T-cell (primary cell): Measurements from ENCODE around the gene HOXA9. TPM values are rescaled to one million over a fixed set of nuclear protein-coding genes. Genes with fewer than 3 reads are reported as not detected.

Source experiments
- ATAC-seq, 4 experiments: fragments of 200-7000 bp in 3 of 4; fragments of 150-1000 bp in 1 of 4; cut with Tn5 transposase; replicated peaks in 1 of 4; 1 replicate in 3 of 4; 2 replicates in 1 of 4; pipeline ENCODE4 v1.10.0; 2021; ENCODE audit warnings: moderate library complexity in 3 of 4, mild to moderate bottlenecking in 2 of 4, moderate number of reproducible peaks in 1 of 4
- CTCF ChIA-PET, 2 donors: fragments of 300-600 bp; sonication (Branson Sonifier 250); formaldehyde crosslinking; loops; one replicate each; lab custom pipeline; 2022; ENCODE audit warnings: antibody characterized with exemption in 2 of 2; lab: Charles Lee
- POLR2A ChIA-PET, 2 donors: fragments of 300-600 bp; sonication (Branson Sonifier 250); formaldehyde crosslinking; loops; one replicate each; lab custom pipeline; 2022; ENCODE audit warnings: antibody characterized with exemption in 2 of 2; lab: Charles Lee
- DNase-seq, 35 experiments: peaks; one replicate each; pipeline versions ENCODE4 v3.0.0 to v3.0.0-alpha.2; 2013 to 2023
- H3K27ac ChIP-seq: one replicate; pipeline ENCODE4 v1.5.1; 2013; ENCODE audit warnings: low read length
- H3K27me3 ChIP-seq, 2 experiments: replicated peaks in 1 of 2; 1 replicate in 1 of 2; 2 replicates in 1 of 2; pipeline versions ENCODE4 v1.6.1 to v1.7.0; 2013; ENCODE audit warnings: low read length in 1 of 2, mixed read lengths in 1 of 2; ENCODE audit not compliant: control insufficient read depth in 2 of 2, insufficient read depth in 2 of 2; ENCODE audit errors: extremely low read depth in 1 of 2
- H3K36me3 ChIP-seq, 2 donors: 1 replicate in 1 of 2; 2 replicates in 1 of 2; pipeline versions ENCODE4 v1.6.1 to v1.7.0; 2013; ENCODE audit warnings: low read length in 1 of 2; ENCODE audit not compliant: control insufficient read depth in 2 of 2, insufficient read depth in 1 of 2; ENCODE audit errors: extremely low read depth in 1 of 2
- H3K4me1 ChIP-seq, 2 experiments: 1 replicate in 1 of 2; 2 replicates in 1 of 2; pipeline versions ENCODE4 v1.6.1 to v1.7.0; 2013; ENCODE audit warnings: low read length in 2 of 2, mixed read lengths in 1 of 2; ENCODE audit not compliant: insufficient read depth in 2 of 2, control insufficient read depth in 1 of 2; ENCODE audit errors: extremely low read depth in 1 of 2
- H3K4me3 ChIP-seq, 2 donors: 1 replicate in 1 of 2; 2 replicates in 1 of 2; pipeline versions ENCODE4 v1.5.1 to v1.7.0; 2013; ENCODE audit warnings: mild to moderate bottlenecking in 2 of 2, low read length in 1 of 2, moderate library complexity in 1 of 2; ENCODE audit not compliant: control insufficient read depth in 1 of 2; ENCODE audit errors: extremely low read depth in 1 of 2
- H3K9me3 ChIP-seq: 2 replicates; pipeline ENCODE4 v1.7.0; 2013
- H3K27ac Mint-ChIP-seq, 2 donors: one replicate each; pipeline ENCODE4 v1.8.0; 2020 to 2021; ENCODE audit warnings: mild to moderate bottlenecking in 2 of 2, mixed read lengths in 2 of 2
- H3K27me3 Mint-ChIP-seq, 2 donors: one replicate each; pipeline ENCODE4 v1.8.0; 2021 to 2022; ENCODE audit warnings: mixed read lengths in 2 of 2
- H3K36me3 Mint-ChIP-seq: one replicate; pipeline ENCODE4 v1.8.0; 2021; ENCODE audit warnings: mixed read lengths
- H3K4me1 Mint-ChIP-seq, 3 donors: one replicate each; pipeline ENCODE4 v1.8.0; 2020 to 2022; ENCODE audit warnings: mixed read lengths in 3 of 3, mild to moderate bottlenecking in 1 of 3
- H3K4me3 Mint-ChIP-seq, 3 donors: one replicate each; pipeline ENCODE4 v1.8.0; 2020 to 2022; ENCODE audit warnings: mild to moderate bottlenecking in 3 of 3, mixed read lengths in 3 of 3, moderate library complexity in 3 of 3
- H3K9me3 Mint-ChIP-seq, 3 donors: one replicate each; pipeline ENCODE4 v1.8.0; 2020 to 2022; ENCODE audit warnings: mixed read lengths in 3 of 3
- WGBS: methylation state at CpG from one replicate; pipeline ENCODE4 v1.1.5; 2013; ENCODE audit warnings: missing lambda C conversion rate; ENCODE audit not compliant: insufficient coverage; 5-methylcytosine and 5-hydroxymethylcytosine counted together
- total RNA-seq, 35 experiments: library from RNA in 6 of 35; stranded (reverse) in 6 of 35; fragments of 120-200 nt in 1 of 35; gene quantifications; one replicate each; pipeline versions ENCODE4 v1.2.1 to v1.2.4 and lab custom pipeline; 2013 to 2026

Gene HOXA9
- total RNA-seq, 5 donors from 2014 or later (not counting 1 experiment from before 2014, with no cell fraction given), result 0.57 to 0.95 (median 0.79) TPM

GRCh38 chr7:27123477-27124053, 41.8 kb downstream of the HOXA9 start:
- WGBS, result 98% methylated on average over 9 of the region's 26 CpGs
- H3K9me3 Mint-ChIP-seq, result no peaks in the 10 kb centered on the region
- peaks cover 4 to 37% of the 10 kb centered on the region in 2 donors for H3K27me3 Mint-ChIP-seq
- POLR2A ChIA-PET, result no interaction called here
- no peak overlapping the region for H3K4me3 ChIP-seq
- H3K27ac Mint-ChIP-seq, result no peak overlapping the region
- peaks cover 0 to 25% of the 10 kb centered on the region in 2 experiments for H3K27me3 ChIP-seq
- H3K36me3 ChIP-seq, result no peaks in the 10 kb centered on the region
- CTCF ChIA-PET, result no interaction called here
- H3K27ac ChIP-seq, result no peak overlapping the region
- no peak overlapping the region for H3K4me3 Mint-ChIP-seq
- no peaks in the 10 kb centered on the region for H3K36me3 Mint-ChIP-seq
- no peak for ATAC-seq
- no peaks in the 10 kb centered on the region for H3K4me1 ChIP-seq
- no peaks in the 10 kb centered on the region for H3K4me1 Mint-ChIP-seq
- DNase-seq, result no peak
- no peaks in the 10 kb centered on the region for H3K9me3 ChIP-seq

- no peak overlapping the region for H3K4me3 Mint-ChIP-seq
- CTCF ChIA-PET, result no interaction called here
- no peaks in the 10 kb centered on the region for H3K9me3 Mint-ChIP-seq
- peaks cover 0 to 28% of the 10 kb centered on the region in 2 experiments for H3K27me3 ChIP-seq
- H3K36me3 Mint-ChIP-seq, result no peaks in the 10 kb centered on the region
- H3K27me3 Mint-ChIP-seq, result peaks cover 4 to 37% of the 10 kb centered on the region in 2 donors
- H3K36me3 ChIP-seq, result no peaks in the 10 kb centered on the region
- H3K27ac ChIP-seq, result no peak overlapping the region
- no peak overlapping the region for H3K27ac Mint-ChIP-seq
- no peaks in the 10 kb centered on the region for H3K9me3 ChIP-seq
- no peak overlapping the region for H3K4me3 ChIP-seq
- DNase-seq (no peak), ATAC-seq (no peak)
- no peaks in the 10 kb centered on the region for H3K4me1 ChIP-seq
- no peaks in the 10 kb centered on the region for H3K4me1 Mint-ChIP-seq
- POLR2A ChIA-PET, result no interaction called here
- 91% methylated on average over 8 of the region's 14 CpGs for WGBS
These were observed 42.3 kb downstream of the HOXA9 start for GRCh38 chr7:27123007-27123476.

- peaks cover 0 to 36% of the 10 kb centered on the region in 2 experiments for H3K27me3 ChIP-seq
- no peaks in the 10 kb centered on the region for H3K36me3 ChIP-seq
- CTCF ChIA-PET, result no interaction called here
- no peaks in the 10 kb centered on the region for H3K36me3 Mint-ChIP-seq
- POLR2A ChIA-PET, result no interaction called here
- H3K9me3 ChIP-seq, result no peaks in the 10 kb centered on the region
- no peak for DNase-seq
- no peaks in the 10 kb centered on the region for H3K4me1 Mint-ChIP-seq
- H3K27ac Mint-ChIP-seq, result no peak overlapping the region
- H3K4me3 ChIP-seq, result no peak overlapping the region
- no peak for ATAC-seq
- H3K27ac ChIP-seq, result no peak overlapping the region
- no peak overlapping the region for H3K4me3 Mint-ChIP-seq
- H3K4me1 ChIP-seq, result no peaks in the 10 kb centered on the region
- H3K27me3 Mint-ChIP-seq, result peaks cover 4 to 31% of the 10 kb centered on the region in 2 donors
- H3K9me3 Mint-ChIP-seq, result no peaks in the 10 kb centered on the region
- 88% methylated on average over 15 of the region's 42 CpGs for WGBS
These were observed 43.0 kb downstream of the HOXA9 start for GRCh38 chr7:27122077-27122910.

GRCh38 chr7:27121684-27122076, 43.7 kb downstream of the HOXA9 start:
- Mint-ChIP-seq H3K36me3 (no peaks in the 10 kb centered on the region), H3K9me3 (no peaks in the 10 kb centered on the region), H3K27me3 (peaks cover 4 to 30% of the 10 kb centered on the region in 2 donors), H3K27ac (no peak overlapping the region), H3K4me3 (no peak overlapping the region), H3K4me1 (no peaks in the 10 kb centered on the region)
- no peak overlapping the region for H3K27ac ChIP-seq
- H3K4me1 ChIP-seq, result no peaks in the 10 kb centered on the region
- peaks cover 0 to 41% of the 10 kb centered on the region in 2 experiments for H3K27me3 ChIP-seq
- POLR2A ChIA-PET, result no interaction called here
- no peaks in the 10 kb centered on the region for H3K9me3 ChIP-seq
- no peaks in the 10 kb centered on the region for H3K36me3 ChIP-seq
- WGBS, result 81% methylated on average over 7 of the region's 7 CpGs
- ATAC-seq, result no peak
- DNase-seq, result no peak
- CTCF ChIA-PET, result interaction anchor here in 1 of 2 donors (0.8 kb wide), 1 partner anchor 1464 kb away, joined by 4 read pairs; no protein-coding TSS in a partner anchor
- no peak overlapping the region for H3K4me3 ChIP-seq

- no peak overlapping the region for H3K27ac ChIP-seq
- H3K9me3 ChIP-seq, result no peaks in the 10 kb centered on the region
- H3K27me3 ChIP-seq, result peaks cover 0 to 48% of the 10 kb centered on the region in 2 experiments
- no peak overlapping the region for H3K4me3 ChIP-seq
- no peaks in the 10 kb centered on the region for H3K36me3 ChIP-seq
- ATAC-seq (no peak), DNase-seq (no peak)
- Mint-ChIP-seq H3K27me3 (peaks cover 1 to 11% of the 10 kb centered on the region in 2 donors), H3K4me1 (no peaks in the 10 kb centered on the region), H3K9me3 (no peaks in the 10 kb centered on the region), H3K27ac (no peak overlapping the region), H3K36me3 (no peaks in the 10 kb centered on the region), H3K4me3 (no peak overlapping the region)
- WGBS, result no CpG with 5 or more reads among the region's 1 CpG
- ChIA-PET CTCF (no interaction called here), POLR2A (interaction anchor here in 1 of 2 donors (1.1 kb wide), 1 partner anchor 20 kb away, joined by 3 read pairs; no protein-coding TSS in a partner anchor)
- H3K4me1 ChIP-seq, result no peaks in the 10 kb centered on the region
These were observed 45.9 kb downstream of the HOXA9 start for GRCh38 chr7:27119412-27119911.

GRCh38 chr7:27118580-27118979, 46.8 kb downstream of the HOXA9 start:
- Histone ChIP-seq H3K27ac (no peak overlapping the region), H3K27me3 (peaks cover 0 to 41% of the 10 kb centered on the region in 2 experiments), H3K4me1 (no peaks in the 10 kb centered on the region), H3K9me3 (no peaks in the 10 kb centered on the region), H3K4me3 (no peak overlapping the region), H3K36me3 (no peaks in the 10 kb centered on the region)
- 63% methylated on average over 1 of the region's 3 CpGs for WGBS
- Mint-ChIP-seq H3K27me3 (peaks cover 0 to 6% of the 10 kb centered on the region in 2 donors), H3K4me1 (no peaks in the 10 kb centered on the region), H3K36me3 (no peaks in the 10 kb centered on the region), H3K4me3 (no peak overlapping the region), H3K9me3 (no peaks in the 10 kb centered on the region), H3K27ac (no peak overlapping the region)
- ATAC-seq (no peak), DNase-seq (no peak)
- ChIA-PET POLR2A (no interaction called here), CTCF (no interaction called here)
